Omental fat pad (tissue), 4 donors: ENCODE measurements around the gene DPCD. TPM values are rescaled to one million over a fixed set of nuclear protein-coding genes. Genes with fewer than 3 reads are reported as not detected.

Experiments used
- ATAC-seq: fragments of 150-250 bp; one replicate; pipeline ENCODE4 v1.9.1; 2016; ENCODE audit warnings: mild to moderate bottlenecking, moderate library complexity; ENCODE audit not compliant: low FRiP score
- DNase-seq: peaks from one replicate; pipeline ENCODE4 v3.0.0-alpha.2; 2019; ENCODE audit warnings: low spot score
- total RNA-seq, 4 donors: library from RNA; depleted of rRNA; stranded (reverse); fragments of >200 nt; gene quantifications; one replicate each; pipeline ENCODE4 v1.1.0, GENCODE V29; 2016
- TF ChIP-seq, protein P1 (sequence below), 3 donors: fragments of 450-650 bp; IDR thresholded peaks; one replicate each; pipeline ENCODE4 v1.5.1; 2016 to 2017; ENCODE audit warnings: antibody characterized with exemption in 3 of 3, mild to moderate bottlenecking in 3 of 3, moderate library complexity in 2 of 3

DPCD gene
- total RNA-seq, 4 donors from 2014 or later, result 9.8 to 16.9 (median 13.0) TPM

DNA sequence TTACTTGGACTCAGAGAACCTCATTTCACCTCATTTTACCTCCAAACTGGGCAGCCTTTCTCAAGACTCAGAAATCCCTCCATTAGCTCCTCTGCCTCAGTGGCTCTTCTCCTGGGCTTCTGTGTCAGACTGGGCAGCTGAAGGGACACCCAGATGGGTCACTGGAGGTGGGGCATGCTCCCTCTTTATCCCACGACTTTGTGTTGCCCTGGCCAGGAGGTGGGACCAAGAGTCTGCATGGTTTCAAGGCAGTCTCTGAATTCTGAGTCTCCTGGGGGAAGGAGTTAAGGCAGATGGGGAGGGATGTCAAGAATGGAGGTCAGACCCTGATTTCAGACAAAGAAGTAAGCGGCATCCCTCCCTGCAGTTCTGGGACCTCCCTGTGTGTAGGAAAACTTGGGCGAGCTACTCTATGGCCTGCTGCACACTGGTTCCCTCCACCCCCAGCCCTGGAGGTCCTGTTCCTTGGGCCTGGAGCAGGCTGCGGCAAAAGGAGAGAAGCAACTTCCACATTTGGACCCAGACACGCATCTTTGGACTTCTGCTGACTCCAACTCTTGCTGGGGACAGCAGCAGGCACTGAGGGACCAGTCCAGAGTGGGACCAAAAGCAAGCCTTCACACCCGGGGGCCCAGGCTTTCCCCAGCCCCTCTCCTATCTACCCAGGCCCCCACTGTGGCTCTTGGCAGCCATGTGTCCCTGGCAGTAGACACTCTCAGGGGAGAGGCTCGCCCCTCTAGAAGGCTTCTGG lies 10.8 kb upstream of the DPCD start:
- TF ChIP-seq, protein P1, sequence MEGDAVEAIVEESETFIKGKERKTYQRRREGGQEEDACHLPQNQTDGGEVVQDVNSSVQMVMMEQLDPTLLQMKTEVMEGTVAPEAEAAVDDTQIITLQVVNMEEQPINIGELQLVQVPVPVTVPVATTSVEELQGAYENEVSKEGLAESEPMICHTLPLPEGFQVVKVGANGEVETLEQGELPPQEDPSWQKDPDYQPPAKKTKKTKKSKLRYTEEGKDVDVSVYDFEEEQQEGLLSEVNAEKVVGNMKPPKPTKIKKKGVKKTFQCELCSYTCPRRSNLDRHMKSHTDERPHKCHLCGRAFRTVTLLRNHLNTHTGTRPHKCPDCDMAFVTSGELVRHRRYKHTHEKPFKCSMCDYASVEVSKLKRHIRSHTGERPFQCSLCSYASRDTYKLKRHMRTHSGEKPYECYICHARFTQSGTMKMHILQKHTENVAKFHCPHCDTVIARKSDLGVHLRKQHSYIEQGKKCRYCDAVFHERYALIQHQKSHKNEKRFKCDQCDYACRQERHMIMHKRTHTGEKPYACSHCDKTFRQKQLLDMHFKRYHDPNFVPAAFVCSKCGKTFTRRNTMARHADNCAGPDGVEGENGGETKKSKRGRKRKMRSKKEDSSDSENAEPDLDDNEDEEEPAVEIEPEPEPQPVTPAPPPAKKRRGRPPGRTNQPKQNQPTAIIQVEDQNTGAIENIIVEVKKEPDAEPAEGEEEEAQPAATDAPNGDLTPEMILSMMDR (IDR thresholded peaks at IDR 0.05), result no peak
- DNase-seq, result no peak
- ATAC-seq, result no peak

DNA sequence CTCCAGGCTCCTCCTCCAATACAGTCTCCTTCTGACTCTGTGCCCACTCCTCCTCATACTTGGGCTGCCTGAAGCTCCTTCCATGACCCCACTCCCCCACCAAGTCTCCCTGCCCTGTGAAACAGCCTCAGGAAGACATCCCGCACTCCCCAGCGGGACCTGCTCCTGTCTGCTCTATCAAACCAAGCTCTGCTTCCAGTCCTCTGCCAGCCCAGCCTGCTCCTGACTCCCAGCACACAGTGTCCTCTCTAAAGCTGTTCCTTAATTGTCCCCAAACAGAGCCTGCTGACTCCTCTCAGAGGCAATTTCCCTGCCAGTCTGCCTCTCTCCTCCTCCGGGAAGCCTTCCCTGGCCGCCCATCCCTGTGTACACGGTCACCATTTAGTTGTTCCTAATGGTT lies 9.9 kb upstream of the DPCD start:
- TF ChIP-seq, protein P1 (IDR thresholded peaks at IDR 0.05), result no peak
- ATAC-seq (no peak), DNase-seq (no peak)

DNA sequence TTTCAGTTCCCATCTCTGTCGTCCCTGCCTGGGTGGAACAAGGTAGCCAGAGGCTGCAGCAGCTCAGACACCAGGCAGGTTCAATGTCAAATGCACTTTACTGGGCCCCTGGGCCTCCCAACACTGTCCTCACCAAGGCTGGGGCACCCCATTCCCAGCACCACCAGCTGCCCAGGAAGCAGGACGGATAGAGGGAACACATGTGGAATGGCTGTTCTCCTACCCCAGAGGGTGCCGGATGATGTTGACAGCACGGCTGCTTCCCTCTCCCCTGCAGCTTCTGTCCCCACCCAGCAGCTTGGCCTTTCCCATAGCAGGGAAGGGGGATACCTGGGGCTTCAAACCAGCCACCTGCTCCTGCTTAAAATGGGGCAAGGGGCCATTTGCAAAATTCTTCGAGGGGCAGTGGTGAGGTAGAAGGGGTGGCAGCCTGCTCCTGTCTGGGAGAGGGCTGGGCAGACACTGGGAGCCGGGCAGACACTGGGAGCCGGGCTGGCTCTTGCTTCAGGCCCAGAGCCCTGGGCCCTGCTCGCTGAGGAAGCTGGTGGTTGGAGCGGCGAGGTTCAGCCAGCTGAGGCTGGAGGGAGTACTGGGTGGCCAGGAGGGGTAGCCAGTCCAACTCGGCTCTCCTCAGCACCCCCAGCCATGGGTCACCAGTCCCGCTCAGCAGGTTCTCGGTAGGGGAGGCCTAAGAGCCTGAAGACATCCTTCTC lies 9.2 kb upstream of the DPCD start:
- DNase-seq (no peak), ATAC-seq (no peak)
- TF ChIP-seq, protein P1 (IDR thresholded peaks at IDR 0.05), result no peak

DNA sequence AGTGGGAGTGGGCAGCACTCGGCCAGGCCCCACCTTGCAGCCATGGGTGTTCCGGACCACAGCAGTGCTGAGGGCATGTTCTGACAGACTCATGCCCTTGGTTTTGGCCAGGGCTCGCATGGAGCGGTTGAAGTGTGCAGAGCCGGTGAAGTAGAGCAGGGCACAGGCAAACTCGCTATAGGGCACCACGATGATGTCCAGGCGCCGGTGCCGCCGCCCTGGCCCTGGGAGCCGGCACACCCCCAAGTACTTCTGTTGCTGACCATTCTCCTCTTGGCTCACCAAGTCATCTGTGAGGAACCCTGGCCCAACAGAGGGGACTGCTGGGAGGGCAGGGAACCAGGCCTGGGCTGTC lies 8.6 kb upstream of the DPCD start:
- DNase-seq (no peak), ATAC-seq (no peak)
- TF ChIP-seq, protein P1 (IDR thresholded peaks at IDR 0.05), result no peak

DNA sequence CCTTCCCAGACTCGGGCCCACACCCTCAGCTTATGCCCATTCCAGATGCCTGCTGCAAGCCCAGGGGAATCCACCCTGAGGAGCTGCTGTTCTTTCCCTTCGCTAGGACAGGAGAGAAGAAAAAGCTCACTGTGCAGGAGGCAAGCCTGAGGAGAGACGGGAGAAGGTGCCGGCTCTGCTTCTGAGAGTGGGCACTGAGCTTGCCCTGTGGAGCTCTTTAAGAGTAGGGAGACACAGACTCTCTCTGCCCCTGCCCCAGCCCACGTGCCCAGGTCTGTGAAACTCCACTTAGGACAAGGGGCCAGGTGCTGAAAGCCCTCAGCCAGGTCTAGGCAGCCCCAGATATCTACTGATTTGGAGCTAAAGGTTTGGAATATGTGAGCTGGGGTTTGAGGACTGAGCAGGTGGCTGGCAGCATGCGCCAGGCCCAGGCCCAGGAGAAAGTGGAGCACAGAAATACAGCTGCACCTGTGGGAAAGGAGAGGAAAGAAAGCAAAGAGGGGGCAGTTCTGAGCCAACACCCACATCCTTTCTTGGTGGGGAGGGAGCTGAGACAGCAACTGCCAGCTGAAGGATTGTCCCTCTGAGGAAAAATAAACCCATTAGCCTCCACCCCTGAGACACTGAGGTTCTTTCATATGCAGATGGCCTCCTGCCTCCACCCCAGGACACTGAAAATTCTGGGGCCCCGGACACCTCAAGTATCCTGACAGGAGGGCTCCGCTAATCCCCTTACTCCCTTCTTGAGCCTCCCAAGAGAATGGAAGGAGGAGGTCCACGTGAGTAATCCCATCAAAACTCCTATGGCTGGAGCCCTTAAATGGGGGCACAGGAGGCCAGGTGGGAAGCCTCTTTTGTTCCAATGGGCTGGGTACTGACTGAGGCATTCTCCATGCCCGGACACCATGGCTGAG lies 7.4 kb upstream of the DPCD start:
- TF ChIP-seq, protein P1 (IDR thresholded peaks at IDR 0.05), result no peak
- no peak for ATAC-seq

DNA sequence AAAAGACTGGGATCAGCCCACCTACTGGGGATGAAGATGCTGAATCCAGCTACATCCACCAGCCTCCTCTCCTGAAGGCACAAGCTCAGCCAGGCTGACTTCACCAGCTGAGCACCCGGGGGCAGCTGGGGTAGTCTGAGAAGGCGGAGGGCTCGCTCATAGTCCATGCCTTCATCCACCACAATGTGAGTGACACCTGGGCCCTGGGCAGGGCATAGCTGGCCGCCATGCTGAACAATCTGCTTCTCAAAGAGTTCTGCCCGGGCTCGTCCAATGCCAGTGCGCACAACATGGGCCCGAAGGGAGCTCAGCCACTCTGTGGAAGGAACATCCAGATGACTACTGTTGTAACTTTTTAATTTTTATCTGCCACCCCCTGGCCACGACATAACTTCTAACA lies 2.3 kb upstream of the DPCD start:
- DNase-seq (no peak), ATAC-seq (no peak)
- TF ChIP-seq, protein P1 (IDR thresholded peaks at IDR 0.05), result no peak

More for the DNA sequence above, 7.4 kb upstream of the DPCD start:
- no peak for DNase-seq
